ENCODE measurements around the gene NXPE2.

The NXPE2 gene

DNA sequence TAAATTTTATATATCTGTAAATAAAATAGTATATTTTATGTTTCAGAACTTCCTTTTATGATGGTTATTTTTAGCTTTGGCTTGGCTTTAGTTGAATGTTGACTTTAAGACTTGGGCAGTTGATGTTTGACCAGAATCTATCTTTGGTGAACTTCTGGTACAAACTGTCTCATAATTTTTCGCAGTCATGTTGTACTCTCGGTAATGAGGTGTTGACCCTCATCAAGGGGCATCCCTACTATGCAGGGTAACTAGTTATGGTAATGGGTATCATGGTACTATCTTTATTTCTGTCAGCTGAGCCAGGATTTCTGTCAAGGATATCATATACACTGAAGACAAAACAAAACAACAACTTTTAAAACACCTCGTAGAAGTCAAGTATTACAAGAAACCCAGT, 67.7 kb downstream of the NXPE2 start:
- no peak for FAIRE-seq

Measured in endometrium (tissue), 2 donors.